GM18907 (cell line): ENCODE results near the gene NXT1.
"Not testable (repeated sequence)": the region's sequence is repeated elsewhere in the genome, so short reads cannot be mapped to it uniquely, and the experiment has no call there.

Experiments used
- ATAC-seq: cut with Tn5 transposase; IDR thresholded peaks from one replicate; pipeline ENCODE4 v1.9.1; 2021; ENCODE audit warnings: mild to moderate bottlenecking, moderate library complexity; ENCODE audit not compliant: unreplicated experiment

The NXT1 gene

DNA sequence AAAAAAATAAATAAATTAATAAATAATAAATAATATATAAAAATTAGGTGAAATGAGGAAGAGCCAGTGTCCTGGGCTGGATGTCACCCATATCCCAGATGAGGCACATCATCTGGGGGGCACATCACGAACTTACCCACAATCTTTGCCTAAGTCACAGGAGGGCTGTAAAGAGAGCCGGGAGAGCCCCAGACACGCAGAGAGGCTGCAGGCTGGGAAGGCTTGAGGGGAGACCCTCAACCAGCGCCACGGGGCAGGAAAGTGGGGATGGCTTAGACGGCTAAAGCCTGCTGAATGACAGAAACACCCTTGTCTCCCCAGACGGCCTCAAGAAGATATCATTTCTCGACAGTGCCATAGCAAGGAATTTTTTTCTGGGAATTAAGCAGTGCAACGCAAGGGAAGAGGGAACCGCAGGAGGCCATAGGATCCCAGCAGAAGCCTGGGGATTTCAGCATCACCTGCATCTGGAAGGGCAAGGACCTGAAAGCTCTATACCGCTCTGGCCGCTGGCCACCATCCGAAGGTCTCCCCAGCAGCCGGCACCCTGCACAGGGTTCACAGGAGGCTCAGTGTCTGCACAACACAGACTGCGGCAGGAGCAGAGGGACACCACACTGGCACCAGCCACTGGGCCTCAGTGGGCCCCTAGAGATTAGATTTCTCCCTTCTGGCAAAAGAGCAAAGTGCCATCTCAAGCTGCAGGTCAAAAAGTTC is 22.8 kb upstream of the NXT1 start:
- ATAC-seq, result no peak

DNA sequence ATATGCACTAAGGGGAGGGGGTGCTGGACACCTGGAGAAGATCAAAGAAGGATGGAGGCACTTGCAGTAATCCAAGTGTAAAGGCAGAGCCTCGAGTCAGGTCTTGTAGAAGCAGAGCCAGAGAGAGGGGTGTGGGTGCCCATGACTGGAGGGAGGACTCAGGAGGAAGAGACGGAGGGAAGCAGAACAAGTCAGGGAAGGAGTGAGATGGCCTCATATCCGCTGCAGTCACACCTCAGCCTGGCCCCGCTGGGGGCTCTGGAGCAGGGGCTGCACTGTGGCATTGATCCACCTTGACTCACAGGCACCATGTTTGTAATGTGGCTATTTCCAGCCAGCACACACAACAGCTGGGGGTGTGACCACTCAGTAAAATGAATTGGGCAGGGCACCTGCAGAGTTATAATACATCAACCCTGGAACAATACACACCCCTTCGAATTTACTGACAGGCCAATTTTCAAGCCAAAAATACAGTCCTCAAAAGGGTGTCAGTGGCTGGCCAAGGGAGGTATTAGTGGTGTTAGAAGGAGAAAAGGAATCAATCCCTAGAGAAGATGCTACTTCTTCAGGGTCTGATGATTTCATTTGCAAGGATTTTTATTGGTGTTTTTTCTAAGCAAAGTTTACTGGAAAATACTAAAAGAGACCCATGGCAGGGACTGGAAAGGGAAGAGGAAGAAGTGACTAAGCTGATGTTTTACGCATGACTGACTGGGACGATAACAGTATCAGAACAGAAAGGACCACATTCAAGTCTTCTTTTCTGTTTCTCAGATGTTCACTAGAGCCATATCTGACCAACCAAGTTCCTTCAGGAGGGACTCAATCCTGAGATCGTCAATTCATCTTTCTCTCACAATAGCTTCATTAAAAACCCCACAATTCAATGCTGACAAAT is 18.9 kb upstream of the NXT1 start:
- no peak for ATAC-seq

DNA sequence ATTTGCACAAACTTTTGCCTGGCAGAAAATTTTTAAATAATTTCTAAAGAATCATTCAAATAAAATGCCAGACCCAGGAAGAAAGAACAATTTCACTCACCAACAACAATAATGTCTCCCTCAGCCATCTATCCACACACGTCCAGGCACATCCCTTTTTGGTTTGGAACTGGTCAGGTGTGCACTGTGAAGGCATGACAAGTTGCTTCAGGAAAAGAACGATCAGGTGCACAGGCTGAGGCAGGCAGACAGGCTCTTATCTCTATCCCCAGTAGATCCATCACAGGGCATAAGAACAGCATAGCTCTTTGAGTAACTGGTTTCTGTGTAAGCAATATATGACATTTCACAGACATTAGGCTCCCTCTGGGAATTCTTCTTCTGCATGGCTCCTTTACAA is 18.1 kb upstream of the NXT1 start:
- no peak for ATAC-seq

DNA sequence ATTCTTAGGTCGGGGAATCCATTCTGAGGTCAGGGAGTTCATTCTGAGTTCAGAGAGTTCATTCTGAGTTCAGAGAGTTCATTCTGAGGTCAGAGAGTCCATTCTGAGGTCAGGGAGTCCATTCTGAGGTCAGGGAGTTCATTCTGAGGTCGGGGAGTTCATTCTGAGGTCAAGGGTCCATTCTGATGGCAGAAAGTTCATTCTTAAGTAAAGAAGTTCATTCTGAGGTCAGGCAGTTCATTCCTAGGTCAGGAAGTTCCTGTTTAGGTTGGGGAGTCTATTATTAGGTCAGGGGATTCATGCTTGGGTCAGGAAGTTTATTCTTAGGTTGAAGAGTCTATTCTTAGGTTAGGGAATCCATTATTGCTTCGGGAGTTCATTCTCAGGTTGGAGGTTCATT is 16.5 kb upstream of the NXT1 start:
- no peak for ATAC-seq

DNA sequence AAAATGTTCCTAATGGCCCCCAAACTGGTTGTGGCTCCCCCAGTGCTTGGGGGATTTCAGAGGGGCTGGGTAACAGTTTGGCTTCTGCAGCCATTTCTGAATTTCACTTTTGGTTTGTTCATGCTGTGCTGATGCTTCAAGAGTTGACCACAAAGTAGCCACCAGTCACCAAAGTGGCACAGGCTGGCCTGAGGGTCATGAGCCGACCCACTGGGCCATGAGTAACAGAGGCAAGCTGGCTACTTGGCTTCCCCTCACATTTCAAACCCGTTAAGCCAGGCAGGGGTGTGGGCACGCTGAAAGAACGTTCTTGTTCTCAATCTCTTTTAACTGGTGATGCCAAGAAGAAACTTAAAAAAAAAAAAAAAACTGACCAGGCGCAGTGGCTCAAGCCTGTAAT is 15.1 kb upstream of the NXT1 start:
- no peak for ATAC-seq

DNA sequence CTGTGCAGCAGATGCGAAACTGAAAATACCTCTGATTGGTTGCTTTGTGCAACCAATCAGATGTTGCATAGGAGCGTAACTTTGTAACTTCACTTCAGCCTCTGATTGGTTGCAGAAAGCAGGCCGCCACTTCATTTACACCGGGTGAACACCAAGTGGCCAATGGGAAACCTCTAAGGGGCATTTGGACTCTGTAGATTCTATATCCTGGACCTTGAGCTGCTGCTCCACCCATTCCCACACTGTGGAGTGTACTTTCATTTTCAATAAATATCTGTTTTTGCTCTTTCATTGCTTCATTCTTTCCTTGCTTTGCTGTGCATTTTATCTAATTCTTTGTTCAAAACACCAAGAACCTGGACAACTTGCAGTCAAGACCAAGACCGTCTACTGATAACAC is 14.1 kb upstream of the NXT1 start:
- ATAC-seq, result no peak

DNA sequence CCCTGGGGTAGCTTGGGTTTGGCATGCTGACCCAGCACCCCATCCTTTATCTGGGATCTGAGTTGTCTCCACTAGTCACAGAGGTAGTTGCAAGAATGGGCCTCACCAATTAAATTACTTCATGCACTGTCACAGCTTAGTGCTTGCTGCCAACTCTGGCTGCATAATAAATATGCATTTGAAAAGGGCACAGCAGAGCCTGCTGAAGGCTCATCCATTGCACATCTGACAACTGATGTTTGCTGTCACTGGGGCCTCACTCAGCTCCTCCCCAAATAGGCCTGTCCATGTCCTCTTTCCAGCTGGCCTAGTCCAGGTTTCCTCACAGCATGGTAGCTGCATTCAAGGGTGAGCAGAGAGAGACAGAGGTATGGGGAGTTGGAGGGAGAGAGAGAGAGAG is 13.3 kb upstream of the NXT1 start:
- no peak for ATAC-seq

DNA sequence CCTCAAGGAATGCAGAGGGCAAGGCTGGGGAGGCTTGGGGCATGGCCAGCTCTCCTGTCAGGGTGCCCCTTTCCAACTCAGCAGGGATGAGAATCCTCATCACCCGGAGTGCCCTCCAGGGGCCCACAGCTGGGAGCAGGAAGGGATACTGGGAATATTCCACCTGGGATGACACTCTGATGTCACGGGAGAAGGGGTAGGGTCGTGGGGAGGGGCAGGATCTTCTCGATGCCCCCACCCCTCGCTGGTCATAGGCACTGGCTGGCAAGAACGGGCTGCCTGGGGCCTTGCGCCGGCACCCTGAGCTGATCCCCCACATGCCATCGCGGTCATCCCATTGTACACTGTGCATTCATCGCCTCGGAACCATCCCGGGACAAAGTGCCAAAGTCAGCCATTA is 10.6 kb upstream of the NXT1 start:
- no peak for ATAC-seq

DNA sequence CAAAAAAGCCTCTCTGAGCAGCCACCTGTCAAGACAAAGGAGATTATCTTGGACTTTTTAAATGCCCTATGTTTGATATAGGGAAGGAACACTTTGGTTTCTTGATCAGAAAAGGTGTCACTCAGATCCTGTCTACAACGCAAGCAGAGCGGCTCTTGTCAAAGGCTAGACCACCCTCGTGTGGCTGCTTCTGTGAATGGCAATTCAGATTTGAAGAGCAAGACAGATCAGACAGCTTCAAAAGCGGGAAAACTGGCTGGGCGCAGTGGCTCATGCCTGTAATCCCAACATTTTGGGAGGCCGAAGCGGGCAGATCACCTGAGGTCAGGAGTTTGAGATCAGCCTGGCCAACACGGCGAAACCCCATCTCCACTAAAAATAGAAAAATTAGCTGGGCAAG is 10.1 kb upstream of the NXT1 start:
- ATAC-seq, result no peak

DNA sequence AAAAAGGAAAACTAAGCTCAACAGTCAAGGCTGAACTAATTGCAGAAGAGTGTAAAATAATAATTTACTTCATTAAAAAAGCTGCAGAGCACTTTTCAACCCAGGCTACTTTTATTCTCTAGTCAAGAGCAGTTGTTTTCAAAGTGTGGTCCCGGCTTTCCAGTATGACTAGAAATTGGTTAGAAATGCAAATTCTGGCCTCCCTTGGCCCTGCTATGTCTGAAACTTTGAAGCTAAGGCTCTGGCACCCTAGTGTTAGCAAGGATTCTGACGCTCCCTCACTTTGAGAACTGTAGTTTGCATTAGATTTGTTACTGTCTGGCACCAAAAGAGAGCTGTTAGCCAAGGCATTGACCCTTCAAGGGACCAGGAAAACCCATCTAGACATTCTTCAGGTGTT is 9.5 kb upstream of the NXT1 start:
- no peak for ATAC-seq

DNA sequence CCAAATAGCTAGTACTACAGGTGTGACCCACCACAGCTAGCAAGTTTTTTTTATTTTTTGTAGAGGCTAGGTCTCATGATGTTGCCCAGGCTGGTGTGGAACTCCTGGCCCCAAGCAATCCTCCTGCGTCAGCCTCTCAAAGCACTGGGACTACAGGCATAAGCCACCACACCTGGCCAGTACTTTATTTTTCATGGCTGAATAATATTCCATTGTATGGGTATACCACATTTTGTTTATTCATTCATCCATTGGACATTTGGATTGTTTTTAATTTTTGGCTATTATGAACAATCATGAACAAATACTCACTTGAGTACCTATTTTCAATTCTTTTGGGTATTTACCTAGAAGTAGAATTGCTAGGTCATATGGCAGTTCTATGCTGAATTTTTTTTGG is 7.0 kb upstream of the NXT1 start:
- ATAC-seq, result no peak

DNA sequence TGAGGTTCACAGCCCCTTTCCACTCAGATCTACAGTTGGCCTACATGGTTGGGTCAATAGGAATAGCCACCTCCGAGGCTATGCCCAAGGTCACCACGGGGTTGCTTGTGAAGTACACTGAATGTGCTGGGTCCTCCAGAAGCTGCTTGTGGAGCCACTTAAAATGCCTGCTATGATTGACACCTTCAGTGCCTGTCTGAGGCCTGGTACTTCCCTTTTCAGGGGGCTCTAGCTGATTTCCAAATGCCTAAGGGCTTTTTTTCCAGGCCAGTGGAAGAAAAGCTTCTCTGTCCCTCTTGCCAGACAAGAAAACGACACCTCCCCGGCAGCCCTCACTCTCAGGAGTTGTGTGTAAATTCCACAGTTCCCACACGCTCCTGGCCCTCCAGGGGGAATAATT is 6.3 kb upstream of the NXT1 start:
- ATAC-seq, result no peak

DNA sequence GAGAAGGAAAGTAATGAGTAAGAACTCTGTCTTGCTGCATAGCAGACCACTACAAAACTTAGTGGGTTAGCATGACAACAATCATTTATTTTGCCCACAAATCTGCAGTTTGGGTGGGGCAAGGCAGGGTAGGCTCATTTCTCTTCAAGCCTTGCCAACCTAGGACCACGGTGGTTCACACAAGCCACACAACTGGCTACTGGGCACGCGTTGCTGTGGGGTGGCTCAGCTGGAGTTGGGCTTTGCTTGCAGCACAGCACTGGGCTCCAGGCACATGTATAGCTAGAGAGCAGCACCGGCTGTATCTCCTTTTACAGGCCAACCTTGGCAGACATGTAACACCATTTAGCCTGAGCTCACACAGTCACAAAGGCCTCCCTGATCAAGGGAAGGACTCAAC is 4.6 kb upstream of the NXT1 start:
- no peak for ATAC-seq

DNA sequence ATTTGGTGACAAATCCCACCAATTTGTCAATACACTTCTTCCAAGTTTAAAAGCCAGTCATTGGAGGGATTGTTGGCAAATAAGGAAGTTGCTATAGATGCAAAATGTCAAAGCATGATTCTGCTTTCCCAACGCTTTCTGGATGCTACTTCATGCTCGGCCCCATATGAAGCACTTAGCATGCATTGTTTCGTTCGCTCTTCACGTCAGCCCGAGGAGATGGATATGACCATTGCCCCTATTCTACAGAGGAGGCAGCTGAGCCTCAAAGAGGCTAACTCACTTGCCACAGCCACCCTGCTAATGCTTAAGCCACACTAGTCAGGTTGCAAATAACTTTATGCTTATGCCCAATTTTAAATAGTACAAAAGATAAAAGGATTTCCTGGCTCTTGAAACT is 2.8 kb upstream of the NXT1 start:
- no peak for ATAC-seq

DNA sequence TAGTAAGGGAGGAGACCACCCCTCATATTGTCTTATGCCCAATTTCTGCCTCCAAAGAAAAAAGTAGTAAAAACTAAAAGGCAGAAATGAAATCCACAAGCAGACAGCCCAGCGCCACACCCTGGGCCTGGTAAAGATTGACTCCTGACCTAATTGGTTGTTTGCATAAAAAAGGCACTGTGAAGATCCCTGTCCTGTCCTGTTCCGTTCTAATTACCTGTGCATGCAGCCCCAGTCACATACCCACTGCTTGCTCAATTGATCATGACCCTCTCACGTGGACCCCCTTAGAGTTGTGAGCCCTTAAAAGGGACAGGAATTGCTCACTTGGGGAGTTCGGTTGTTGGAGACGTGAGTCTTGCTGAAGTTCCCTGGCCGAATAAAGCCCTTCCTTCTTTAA is 2.1 kb upstream of the NXT1 start:
- ATAC-seq, result not testable (repeated sequence)

DNA sequence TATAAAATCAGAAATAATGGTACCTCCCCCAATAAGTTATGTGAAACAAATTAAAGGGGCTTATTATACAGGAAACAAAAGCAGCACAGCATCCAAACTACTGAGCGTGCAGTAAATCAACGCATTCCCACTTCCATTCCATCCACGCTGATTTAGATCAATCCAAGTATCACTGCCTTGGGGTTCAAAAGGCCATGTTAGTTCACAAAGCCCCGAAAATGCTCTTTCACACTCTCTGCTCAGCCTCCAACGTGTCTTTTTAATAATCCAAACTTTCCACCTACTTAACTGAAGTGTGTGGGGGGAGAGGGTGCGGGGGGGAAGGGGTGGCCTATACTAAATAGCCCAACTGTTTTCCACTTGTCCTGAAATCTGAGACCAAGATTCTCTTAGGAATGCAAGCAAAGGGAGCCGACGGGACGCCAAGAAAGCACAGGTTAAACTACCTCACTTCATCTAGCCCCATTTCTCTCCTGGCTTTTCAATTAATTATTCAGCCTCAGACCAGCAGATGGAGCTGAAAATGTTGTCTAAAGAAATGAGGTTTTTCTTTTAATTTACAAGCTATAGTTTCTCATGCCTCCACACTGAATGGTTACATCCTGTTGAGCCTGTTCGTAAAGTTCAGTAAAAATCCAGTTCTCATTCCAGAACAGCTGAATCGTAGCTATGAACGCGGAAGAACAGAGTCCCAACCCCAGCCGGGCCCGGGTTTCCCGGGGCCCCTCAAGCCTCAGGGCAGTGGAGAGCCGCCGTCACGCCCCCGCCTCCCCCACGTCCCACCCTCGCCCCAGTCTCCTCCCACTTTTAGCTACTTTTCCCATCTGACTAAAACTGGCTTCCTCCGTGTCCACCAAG is 1.0 kb upstream of the NXT1 start:
- ATAC-seq, result peak; percentile 45

DNA sequence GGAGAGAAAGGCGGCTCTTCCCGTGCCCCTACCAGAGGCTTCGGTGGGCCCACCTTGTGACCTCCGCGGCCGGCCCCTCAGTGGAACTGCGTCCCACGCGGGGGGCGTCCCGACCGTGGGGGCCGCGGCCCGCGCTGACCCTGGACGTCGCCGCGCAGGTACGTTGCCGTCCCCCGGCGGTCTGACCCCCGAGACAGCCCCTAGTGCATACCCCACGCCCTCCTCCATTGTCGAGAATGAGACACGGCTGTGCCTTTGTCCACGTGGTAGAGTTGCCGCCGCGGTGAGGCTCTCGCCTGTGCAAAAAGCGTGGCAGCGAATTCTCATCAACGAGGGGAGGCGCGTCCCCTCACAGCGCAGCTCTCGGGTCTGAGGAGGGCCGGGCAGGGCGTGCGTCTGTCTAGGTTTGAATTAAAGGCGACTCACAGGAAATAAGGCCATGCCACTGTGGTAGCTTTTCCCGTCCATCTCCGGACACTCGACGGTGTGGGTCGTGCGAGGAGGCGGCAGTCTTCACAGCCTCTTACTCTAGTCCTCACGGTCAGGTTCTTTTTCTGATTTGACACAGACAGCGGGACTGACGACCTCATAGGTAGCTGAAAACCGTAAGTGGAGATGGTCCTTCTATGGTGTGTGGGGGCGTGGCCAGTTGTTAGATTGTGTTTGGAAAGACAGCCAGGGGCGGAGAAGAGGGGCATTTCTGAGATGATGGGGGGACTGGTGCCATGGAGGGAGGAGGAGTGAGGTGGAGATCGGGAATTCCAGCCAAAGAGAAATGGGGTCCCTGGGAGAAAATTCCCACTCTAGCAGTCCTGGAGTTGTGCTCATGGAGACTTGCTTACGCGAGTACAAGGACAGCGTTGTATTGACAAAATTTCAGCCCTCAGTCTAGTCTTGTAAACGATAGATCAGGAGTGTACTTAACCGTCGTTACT is 580 bp downstream of the NXT1 start:
- ATAC-seq, result peak; percentile 30

DNA sequence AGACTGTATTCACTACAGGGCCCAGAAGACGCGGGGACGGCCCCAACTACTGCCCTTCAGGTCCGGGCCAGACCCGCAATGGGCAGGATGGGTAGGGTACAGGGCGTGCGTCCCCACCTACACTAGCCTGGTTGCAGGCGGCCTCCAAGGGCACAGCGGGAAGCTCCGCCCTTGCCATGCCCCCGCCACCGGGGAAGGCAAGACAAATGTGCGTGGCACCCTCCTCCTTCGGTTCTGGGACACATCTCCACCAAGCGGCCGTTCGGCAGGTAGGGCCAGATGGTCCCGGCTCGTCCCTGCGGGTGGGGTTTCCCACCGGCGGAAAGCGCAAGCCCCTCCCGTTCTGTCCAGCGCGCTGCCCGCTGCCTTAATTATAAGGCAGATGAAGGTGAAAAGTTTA is 5.6 kb downstream of the NXT1 start:
- ATAC-seq, result no peak

DNA sequence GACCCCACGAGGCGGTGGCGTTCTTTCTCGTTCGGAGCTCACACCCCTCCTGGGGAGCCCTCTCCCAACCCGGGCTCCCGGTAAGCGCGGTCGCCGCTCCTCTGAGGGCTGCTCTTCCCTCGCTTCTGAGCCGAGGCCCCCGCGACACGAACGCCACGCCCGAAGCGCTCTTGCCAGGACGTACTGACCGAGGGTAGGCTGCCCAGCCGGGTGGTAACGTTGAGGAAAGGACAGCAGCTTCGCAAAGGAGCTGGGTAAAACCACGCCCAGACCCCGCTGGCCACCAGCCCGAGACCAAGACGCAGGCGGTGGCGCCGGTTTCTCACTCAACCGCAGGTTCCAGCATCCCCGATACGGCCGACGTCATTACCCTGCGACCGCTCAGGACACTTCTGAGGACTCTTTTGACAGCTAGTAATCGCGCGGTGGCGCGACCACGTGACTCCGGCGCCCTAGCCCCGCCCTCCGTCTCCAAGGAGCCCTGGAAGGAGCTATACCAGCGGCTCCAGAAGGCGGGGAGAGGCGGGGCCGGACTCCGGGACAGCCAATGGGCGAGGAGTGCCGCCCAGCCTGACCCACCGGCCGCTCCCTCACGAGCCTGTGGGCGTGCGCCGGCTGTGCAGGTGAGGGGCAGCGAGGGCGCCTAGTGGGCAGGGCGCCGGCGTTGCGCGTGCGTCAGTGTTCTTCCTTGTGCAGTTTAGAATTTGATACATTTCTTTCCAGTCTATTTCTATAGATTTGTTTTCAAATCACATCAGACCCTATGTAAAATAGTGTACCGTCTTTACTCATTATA is 7.4 kb downstream of the NXT1 start:
- peak; percentile 79 for ATAC-seq

DNA sequence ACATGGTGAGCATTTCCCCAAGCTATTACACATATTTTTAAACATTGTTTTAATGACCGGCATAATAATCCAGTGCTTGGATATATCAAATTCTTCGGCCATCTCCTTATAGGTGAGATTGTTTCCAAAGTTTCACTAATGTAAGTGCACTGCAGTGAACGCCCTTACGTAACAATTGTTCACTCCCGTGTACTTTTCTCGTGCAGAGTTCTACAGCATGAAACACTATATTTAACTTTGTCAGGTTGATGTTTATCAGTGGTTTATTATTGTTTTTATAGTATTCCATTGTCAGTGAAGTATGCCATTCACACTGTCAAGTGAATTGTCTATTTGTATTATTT is 7.9 kb downstream of the NXT1 start:
- no peak for ATAC-seq
